Activated CD4-positive, alpha-beta T cell treated with anti-CD3 and anti-CD28 coated beads, Interleukin-10, Interleukin-2, amounts not matched to agents 100 ng/mL and 50 ng/mL, durations not matched to agents 16 hours and 8 hours (primary cell): ENCODE results near the gene NFATC2.

Experiments used
- DNase-seq: peaks from one replicate; pipeline ENCODE4 v3.0.0-alpha.2; 2020

Gene NFATC2

DNA sequence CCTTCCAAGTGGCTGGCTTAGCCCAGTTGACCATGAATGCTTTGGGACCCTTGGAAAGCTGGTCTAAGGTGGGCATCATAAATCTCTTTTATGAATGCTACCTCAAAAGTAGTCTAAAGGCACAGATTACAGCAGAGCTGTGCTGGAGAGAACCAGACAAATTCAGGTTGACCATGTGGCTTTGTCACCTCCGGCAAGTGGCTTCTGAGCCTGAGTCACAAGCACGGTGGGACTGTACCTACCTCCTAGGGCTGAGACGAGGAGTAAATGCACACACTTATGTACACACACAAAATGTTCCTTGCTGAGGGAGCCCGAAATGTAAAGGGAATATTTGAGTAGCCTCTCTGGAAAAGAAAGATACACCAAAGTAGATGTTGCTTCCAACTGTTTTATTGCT is 155.9 kb downstream of the NFATC2 start:
- peak; percentile 88 for DNase-seq

- DNase-seq: peak; percentile 65
Measured at GRCh38 chr20:51385646-51386530, 156.6 kb downstream of the NFATC2 start.

GRCh38 chr20:51384875-51385274 is 157.6 kb downstream of the NFATC2 start:
- peak; percentile 68 for DNase-seq

DNA sequence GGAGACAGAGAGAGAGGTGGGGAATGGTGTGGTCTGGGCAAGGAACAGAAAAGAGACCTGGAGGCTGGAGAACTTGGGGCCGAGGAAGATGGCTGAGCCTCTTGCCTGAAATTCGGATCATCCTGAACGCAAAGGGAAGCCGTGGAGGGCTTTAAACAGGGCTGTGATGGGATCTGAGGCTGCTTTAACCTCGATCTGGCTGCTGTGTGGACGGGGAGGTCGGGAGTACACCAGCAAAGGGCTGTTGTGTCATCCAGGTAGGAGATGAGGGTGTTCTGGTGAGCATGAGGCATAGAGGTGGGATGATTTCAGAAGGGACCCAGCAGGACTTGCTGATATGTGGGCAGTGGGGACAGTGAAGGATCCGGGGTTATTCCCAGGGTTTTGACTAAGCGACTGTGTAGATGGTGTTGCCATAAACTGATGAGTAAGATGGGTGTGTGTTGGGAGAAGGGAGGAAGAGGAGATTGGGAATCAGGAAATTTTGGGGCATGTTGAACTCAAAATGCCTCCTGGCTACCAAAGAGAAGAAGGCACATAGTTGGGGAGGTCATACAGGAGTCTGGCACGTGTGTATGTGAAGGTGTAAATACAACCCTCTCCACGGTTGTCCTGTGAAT is 158.5 kb downstream of the NFATC2 start:
- DNase-seq: no peak

DNA sequence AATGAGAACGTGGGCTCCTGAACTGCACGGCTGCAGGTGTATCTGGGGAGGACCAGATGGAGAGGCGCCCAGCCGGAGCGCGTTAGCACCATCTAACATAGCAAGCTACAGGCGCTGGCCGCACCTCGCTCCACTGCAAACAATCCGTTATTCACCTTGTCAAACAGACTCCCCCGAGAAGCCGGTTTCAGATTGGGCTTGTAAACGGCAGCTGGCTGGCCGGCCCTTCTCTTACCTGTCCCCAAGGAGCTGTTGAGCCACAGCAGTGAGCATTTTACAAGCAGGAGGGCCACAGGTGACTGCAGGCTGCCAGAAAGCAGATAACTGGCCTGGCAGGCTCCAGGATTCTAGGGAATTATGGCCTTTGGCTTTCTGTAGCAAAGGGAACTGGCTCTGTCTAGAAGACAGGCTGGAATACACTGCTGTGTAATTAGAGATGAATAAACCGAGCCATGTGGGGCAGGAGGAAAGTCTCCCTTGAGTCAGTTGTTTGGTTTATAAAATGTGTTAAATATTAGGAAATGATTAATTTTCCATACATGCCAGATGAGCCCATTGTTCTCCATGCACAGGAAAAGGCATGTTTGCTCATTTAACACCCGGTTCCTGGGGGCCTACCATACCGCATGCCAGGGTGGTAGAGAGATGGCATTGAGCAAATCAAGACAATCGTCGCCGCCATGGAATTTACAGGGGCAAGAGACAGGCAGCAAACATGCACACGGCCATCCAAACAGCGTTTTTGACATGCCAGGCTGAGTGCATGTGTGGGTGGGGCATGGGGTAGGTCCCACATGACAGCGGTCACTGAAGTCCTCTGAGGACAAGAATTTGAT is 159.3 kb downstream of the NFATC2 start:
- no peak for DNase-seq

- no peak for DNase-seq
Measured at GRCh38 chr20:51382111-51382985, 160.2 kb downstream of the NFATC2 start.

DNA sequence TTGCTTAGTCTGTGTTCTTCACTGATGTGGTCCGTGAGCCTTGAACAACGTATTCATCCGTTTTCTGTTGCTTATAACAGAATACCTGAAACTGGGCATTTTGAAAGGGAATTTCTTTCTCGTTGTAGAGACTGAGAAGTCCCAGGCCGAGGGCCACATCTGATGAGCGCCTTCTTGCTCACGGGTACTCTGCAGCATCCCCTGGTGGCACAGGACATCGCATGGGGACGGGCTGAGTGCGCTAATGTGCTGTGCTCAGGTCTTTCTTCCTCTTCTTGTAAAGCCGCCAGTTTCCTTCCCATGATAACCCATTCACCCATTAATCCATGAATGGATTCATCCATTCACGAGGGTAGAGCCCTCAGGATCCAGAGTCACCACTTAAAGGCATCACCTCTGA is 161.0 kb downstream of the NFATC2 start:
- DNase-seq: no peak

GRCh38 chr20:51380401-51381385 is 161.8 kb downstream of the NFATC2 start:
- DNase-seq: no peak

DNA sequence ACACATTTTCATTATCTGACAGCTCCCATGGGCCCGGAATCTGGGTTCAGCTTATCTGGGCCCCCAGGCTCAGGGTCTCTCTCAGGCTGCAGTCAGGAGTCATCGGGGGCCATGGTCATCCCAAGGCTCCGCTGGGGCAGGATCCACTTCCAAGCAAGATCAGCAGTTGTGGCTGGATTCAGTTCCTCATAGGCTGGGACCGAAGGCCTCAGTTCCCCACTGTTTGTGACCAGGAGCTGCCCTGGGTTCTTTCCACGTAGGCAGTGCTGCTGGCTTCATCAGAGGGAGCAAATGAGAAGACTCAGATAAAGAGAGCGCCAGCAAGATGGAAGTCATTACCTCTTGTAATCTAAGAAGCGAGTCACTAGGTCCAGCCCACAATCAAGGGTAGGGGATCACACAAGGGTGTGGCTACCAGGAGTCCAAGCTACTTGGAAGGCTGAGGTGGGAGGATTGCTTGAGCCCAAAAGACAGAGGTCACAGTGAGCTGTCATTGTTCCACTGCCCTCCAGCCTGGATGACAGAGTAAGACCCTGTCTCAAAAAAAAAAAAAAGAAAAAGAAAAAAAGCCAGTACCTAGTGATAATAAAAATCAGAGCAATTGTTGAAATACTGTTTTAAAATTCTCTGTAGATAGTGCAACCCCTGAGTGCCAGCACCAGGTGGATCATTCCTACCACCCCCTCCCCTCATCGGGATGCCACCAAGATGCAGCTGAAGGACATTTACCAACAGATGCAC is 162.7 kb downstream of the NFATC2 start:
- no peak for DNase-seq

- DNase-seq: peak; percentile 39
Measured at GRCh38 chr20:51378171-51378928, 164.2 kb downstream of the NFATC2 start.

DNA sequence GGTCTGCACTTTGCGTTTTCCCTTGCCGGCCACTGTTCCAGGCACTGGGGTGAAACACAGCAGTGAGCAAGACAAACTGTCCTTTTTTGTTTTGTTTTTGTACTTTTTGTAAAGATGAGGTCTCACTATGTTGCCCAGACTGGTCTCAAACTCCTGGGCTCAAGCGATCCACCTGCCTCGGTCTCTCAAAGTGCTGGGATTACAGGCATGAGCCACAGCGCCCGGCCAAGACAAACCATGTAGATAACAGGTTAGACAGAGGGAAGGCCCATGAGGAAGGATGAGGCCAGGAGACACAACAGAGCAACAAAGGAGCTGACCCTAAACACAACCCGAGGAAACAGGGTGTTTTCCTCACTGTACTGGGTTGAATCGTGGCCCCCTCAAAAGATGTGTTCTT is 165.4 kb downstream of the NFATC2 start:
- DNase-seq: no peak

DNA sequence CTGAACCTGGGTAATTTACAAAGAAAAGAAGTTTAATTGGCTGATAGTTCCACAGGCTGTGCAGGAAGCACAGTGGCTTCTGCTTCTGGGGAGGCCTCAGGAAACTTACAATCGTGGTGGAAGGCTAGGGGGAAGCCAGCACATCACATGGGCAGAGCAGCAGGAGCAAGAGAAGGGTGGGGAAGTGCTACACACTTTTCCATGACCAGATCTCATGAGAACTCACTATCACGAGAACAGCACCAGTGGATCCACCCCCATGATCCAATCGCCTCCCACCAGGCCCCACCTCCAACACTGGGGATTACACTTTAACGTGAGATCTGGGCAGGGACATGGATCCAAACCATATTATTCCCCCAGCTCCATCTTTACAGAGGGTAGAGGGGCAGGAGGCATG is 166.4 kb downstream of the NFATC2 start:
- no peak for DNase-seq

- DNase-seq: no peak
Measured at GRCh38 chr20:51375561-51375960, 167.0 kb downstream of the NFATC2 start.

- no peak for DNase-seq
Measured at GRCh38 chr20:51374961-51375360, 167.6 kb downstream of the NFATC2 start.

DNA sequence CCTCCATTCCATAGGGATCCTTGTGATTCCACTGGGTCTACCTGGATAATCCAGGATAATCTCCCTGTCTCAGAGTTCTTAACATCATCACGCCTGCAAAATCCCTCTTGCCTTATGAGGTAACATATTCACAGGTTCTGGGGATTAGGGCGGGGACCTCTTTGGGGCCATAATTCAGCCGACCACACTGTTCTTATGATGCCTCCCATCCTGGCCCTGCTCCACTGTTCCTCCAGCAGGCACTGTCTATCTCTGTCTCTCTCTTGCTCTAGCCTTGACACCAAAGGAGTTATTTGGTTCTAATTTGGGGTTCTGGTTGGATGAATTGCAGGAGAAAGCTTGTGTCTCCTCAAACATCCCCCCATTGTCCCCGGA is 168.1 kb downstream of the NFATC2 start:
- no peak for DNase-seq

DNA sequence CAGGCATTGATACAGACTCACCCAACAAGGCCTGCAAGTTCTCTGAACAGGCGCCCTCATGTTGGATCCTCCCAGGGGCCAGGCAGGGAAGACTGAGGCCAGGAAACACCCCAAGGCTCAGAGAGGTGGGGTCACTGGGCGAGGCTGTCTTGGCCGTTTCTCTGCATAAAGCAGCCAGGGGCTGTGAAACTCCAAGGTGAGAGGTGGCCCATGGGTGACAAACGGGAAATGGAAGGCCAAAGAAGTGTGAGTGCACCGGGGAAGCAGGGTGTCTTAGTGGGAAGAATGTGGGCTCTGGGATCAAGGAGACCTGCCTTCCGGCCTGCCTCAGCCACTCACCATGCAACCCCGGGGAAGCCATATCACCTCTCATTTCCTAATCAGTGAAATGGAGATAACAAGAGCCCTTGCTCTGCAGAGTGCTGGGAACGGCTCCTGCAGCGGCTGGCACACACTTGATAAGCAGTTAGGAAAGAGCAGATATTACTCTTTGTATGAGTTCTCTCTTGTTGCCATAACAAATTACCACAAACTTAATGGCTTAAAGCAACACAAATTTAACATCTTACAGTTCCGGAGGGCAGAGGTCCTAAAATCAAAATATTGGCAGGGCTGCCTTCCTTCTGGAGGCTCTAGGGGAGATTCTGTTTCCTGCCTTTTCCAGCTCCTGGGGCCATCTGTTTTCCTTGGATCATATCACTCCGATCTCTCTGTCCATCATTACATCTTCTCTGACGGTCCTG is 168.6 kb downstream of the NFATC2 start:
- no peak for DNase-seq

DNA sequence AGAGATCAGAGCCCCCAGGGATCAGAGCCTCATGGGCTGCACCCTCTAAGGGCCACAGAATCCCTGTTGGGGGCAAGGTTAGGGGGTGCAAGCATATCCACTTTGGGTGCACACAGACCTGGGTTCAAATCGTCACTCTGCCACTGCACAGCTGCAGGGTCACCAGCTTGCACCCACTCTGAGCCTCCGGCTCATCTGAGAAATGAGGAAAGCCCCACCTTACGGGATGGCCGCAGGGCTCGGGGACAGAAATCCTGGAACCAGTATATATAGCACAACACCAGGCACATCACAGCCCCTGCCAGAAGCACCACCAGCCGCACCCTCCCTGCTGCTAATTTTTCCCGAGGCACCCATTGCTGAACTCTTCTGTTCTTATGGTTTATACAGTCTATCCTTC is 169.6 kb downstream of the NFATC2 start:
- no peak for DNase-seq

DNA sequence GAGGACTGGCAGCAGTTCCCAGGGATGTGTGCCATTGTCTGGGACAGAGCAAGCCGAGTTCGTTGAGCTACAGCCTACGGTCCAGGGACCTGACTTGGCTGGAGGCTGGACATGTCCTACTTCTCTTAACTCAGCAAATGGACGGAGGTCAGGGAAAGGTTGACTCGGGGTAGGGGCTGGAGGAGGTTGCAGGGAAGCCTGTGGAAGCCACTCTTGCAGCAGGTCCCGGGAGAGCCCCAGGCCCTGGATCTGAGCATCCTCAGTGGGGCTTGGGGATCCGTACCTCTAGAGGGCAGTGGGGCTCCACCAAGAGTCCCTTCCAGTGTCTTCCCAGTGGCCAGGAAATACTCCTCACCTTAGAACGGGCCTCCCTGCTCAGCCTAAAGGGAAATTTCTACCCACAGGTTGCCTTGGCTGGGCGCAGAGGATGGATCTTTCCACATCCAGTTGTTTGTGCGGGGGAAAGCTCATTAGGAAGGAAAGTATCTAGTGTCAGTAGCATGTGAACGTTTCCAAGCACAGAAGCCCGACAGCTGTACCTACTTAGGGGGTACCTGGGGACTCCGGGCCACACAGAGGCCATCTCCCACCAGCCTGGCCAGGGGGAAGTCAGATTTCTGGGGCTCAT is 170.2 kb downstream of the NFATC2 start:
- DNase-seq: peak; percentile 73

- DNase-seq: no peak
Measured at GRCh38 chr20:51371720-51372119, 170.8 kb downstream of the NFATC2 start.
